Measurements from ENCODE around the gene CHD9NB.

DNA sequence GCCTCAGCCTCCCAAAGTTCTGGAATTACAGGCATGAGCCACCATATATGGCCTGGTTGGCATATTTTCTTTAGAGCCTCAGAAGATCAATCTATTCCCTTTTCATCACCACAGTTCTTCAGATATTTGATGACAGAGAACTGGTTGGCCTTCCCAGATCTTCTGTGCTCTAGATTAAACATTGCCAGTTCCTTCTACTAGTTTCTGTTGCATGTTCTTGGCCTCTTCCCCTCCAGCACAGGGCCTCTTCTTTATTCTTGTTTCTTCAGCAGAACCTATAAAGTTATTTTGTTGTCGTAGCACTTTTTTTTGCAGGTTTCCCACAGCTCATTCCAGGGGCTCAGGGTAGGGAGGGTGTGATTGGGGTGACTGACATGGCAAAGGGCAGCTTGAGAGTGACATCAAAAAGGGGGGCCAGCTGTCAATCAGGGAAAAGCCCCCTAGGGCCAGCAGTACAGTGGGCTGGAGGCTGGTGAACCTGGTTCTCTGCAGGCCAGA, 11.4 kb upstream of the CHD9NB start:
- TF ChIP-seq YY1 (IDR thresholded peaks at IDR 0.05; ENCODE audit: insufficient read depth, insufficient read length) (no peak), ZNF274 (IDR thresholded peaks at IDR 0.05; ENCODE audit: low read depth, low read length) (no peak)

Measured in NT2/D1 (cell line).